ENCODE measurements around the gene RAB6B. TPM values are rescaled to one million over a fixed set of nuclear protein-coding genes. Genes with fewer than 3 reads are reported as not detected.

The RAB6B gene
- total RNA-seq, 4 donors from 2014 or later = 6.2 to 11.9 (median 10.5) TPM

GRCh38 chr3:133887803-133888703 lies 7.6 kb downstream of the RAB6B start:
- Histone ChIP-seq H3K36me3 (no peaks in the 10 kb centered on the region), H3K27me3 (no peaks in the 10 kb centered on the region), H3K4me1 (peaks cover 0 to 14% (median 5%) of the 10 kb centered on the region in 4 donors), H3K4me3 (no peak overlapping the region), H3K27ac (replicated peaks in 1 of 4) (no peak overlapping the region), H3K9me3 (no peaks in the 10 kb centered on the region)
- DNase-seq (ENCODE audit: extremely low spot score) = peak; percentile 80
- intact Hi-C loops (cut with DNase I) = no loop called here
- 69% methylated on average over 7 of the region's 8 CpGs for WGBS
- TF ChIP-seq CTCF (IDR thresholded peaks at IDR 0.05) = no peak
- TF ChIP-seq POLR2A (IDR thresholded peaks at IDR 0.05; ENCODE audit: low read depth) = no peak
- no peak for TF ChIP-seq EP300 (IDR thresholded peaks at IDR 0.05)
- TF ChIP-seq POLR2AphosphoS5 (IDR thresholded peaks at IDR 0.05) = no peak

- TF ChIP-seq POLR2A (IDR thresholded peaks at IDR 0.05; ENCODE audit: low read depth) (no peak), CTCF (IDR thresholded peaks at IDR 0.05) (no peak), POLR2AphosphoS5 (IDR thresholded peaks at IDR 0.05) (no peak), EP300 (IDR thresholded peaks at IDR 0.05) (no peak)
- intact Hi-C loops (cut with DNase I) = no loop called here
- Histone ChIP-seq H3K36me3 (no peaks in the 10 kb centered on the region), H3K4me1 (peaks cover 0 to 9% (median 6%) of the 10 kb centered on the region in 4 donors), H3K9me3 (no peaks in the 10 kb centered on the region), H3K27ac (replicated peaks in 1 of 4) (no peak overlapping the region), H3K27me3 (no peaks in the 10 kb centered on the region), H3K4me3 (no peak overlapping the region)
- WGBS = 90% methylated on average over 4 of the region's 4 CpGs
- peak; percentile 79 for DNase-seq (ENCODE audit: extremely low spot score)
Measured at GRCh38 chr3:133887074-133887802, 8.4 kb downstream of the RAB6B start.

- Histone ChIP-seq H3K4me1 (peaks cover 0 to 7% (median 6%) of the 10 kb centered on the region in 4 donors), H3K27ac (replicated peaks in 1 of 4) (no peak overlapping the region), H3K36me3 (no peaks in the 10 kb centered on the region), H3K27me3 (no peaks in the 10 kb centered on the region), H3K4me3 (no peak overlapping the region), H3K9me3 (no peaks in the 10 kb centered on the region)
- TF ChIP-seq POLR2A (IDR thresholded peaks at IDR 0.05; ENCODE audit: low read depth) (no peak), CTCF (IDR thresholded peaks at IDR 0.05) (no peak), POLR2AphosphoS5 (IDR thresholded peaks at IDR 0.05) (no peak), EP300 (IDR thresholded peaks at IDR 0.05) (no peak)
- DNase-seq (ENCODE audit: extremely low spot score) = peak; percentile 57
- intact Hi-C loops (cut with DNase I) = no loop called here
- WGBS = 95% methylated on average over 7 of the region's 7 CpGs
Measured at GRCh38 chr3:133886031-133886722, 9.5 kb downstream of the RAB6B start.

GRCh38 chr3:133884887-133885711 lies 10.6 kb downstream of the RAB6B start:
- TF ChIP-seq EP300 (IDR thresholded peaks at IDR 0.05) (no peak), POLR2AphosphoS5 (IDR thresholded peaks at IDR 0.05) (no peak), CTCF (IDR thresholded peaks at IDR 0.05) (no peak), POLR2A (IDR thresholded peaks at IDR 0.05; ENCODE audit: low read depth) (no peak)
- WGBS = 87% methylated on average over 11 of the region's 11 CpGs
- DNase-seq (ENCODE audit: extremely low spot score) = peak; percentile 91
- Histone ChIP-seq H3K4me3 (no peak overlapping the region), H3K9me3 (no peaks in the 10 kb centered on the region), H3K4me1 (peaks cover 0 to 7% (median 6%) of the 10 kb centered on the region in 4 donors), H3K27me3 (no peaks in the 10 kb centered on the region), H3K27ac (replicated peaks in 1 of 4) (no peak overlapping the region), H3K36me3 (no peaks in the 10 kb centered on the region)
- intact Hi-C loops (cut with DNase I) = no loop called here
